HEK293T (cell line): ENCODE data around the gene S100Z.

Source experiments
- BHLHE40 ChIP-seq: fragments of 450-650 bp; IDR thresholded peaks from 2 replicates; pipeline ENCODE4 v1.6.1; 2016; ENCODE audit warnings: mild to moderate bottlenecking, moderate library complexity, borderline replicate concordance
- ELF4 ChIP-seq: fragments of 450-650 bp; IDR thresholded peaks from 2 replicates; pipeline ENCODE4 v1.6.1; 2017; ENCODE audit warnings: antibody characterized with exemption
- FOXA1 ChIP-seq: fragments of 450-650 bp; IDR thresholded peaks from 2 replicates; pipeline ENCODE4 v1.6.1; 2016; ENCODE audit warnings: mild to moderate bottlenecking
- FOXK2 ChIP-seq: fragments of 450-650 bp; IDR thresholded peaks from 2 replicates; pipeline ENCODE4 v1.6.1; 2016; ENCODE audit warnings: mild to moderate bottlenecking
- FOXM1 ChIP-seq: fragments of 450-650 bp; IDR thresholded peaks from 2 replicates; pipeline ENCODE4 v1.6.1; 2017; ENCODE audit warnings: mild to moderate bottlenecking, borderline replicate concordance
- LEF1 ChIP-seq: fragments of 450-650 bp; IDR thresholded peaks from 2 replicates; pipeline ENCODE4 v1.6.1; 2017; ENCODE audit warnings: mild to moderate bottlenecking, borderline replicate concordance
- NFRKB ChIP-seq: fragments of 450-650 bp; IDR thresholded peaks from 2 replicates; pipeline ENCODE4 v1.6.1; 2016; ENCODE audit warnings: mild to moderate bottlenecking, moderate library complexity
- PKNOX1 ChIP-seq: fragments of 450-650 bp; IDR thresholded peaks from 2 replicates; pipeline ENCODE4 v1.6.1; 2016
- SP1 ChIP-seq: fragments of 450-650 bp; IDR thresholded peaks from 2 replicates; pipeline ENCODE4 v1.6.1; 2017
- SUZ12 ChIP-seq: fragments of 450-650 bp; IDR thresholded peaks from 2 replicates; pipeline ENCODE4 v1.6.1; 2016; ENCODE audit warnings: mild to moderate bottlenecking
- TARDBP ChIP-seq: fragments of 450-650 bp; IDR thresholded peaks from 2 replicates; pipeline ENCODE4 v1.6.1; 2016

- TF ChIP-seq TARDBP: no peak
- TF ChIP-seq SUZ12: no peak
- no peak for TF ChIP-seq NFRKB
- TF ChIP-seq ELF4: no peak
- no peak for TF ChIP-seq PKNOX1
- no peak for TF ChIP-seq BHLHE40
- no peak for TF ChIP-seq SP1
- no peak for TF ChIP-seq LEF1
- no peak for TF ChIP-seq FOXK2
- no peak for TF ChIP-seq FOXA1
- no peak for TF ChIP-seq FOXM1
These were observed 39.0 kb downstream of the S100Z start for GRCh38 chr5:76888733-76889300.
